ENCODE measurements around the gene STAB2.

GRCh38 chr12:103769240-103769945 is 182.3 kb downstream of the STAB2 start:
- no peak for TF ChIP-seq CTCF (IDR thresholded peaks at IDR 0.05)
- no peak for TF ChIP-seq POLR2A (IDR thresholded peaks at IDR 0.05)

Data from ovary (tissue), 3 donors.